Smooth muscle cell of the brain vasculature (primary cell): ENCODE data around the gene OR52L1.

Experiments used
- DNase-seq: peaks from one replicate; pipeline ENCODE4 v3.0.0-alpha.2; 2012; ENCODE audit warnings: low read depth, low spot score

OR52L1 gene

GRCh38 chr11:5940748-5941147, 46.0 kb downstream of the OR52L1 start:
- DNase-seq: no peak

- no peak for DNase-seq
Measured at GRCh38 chr11:5938603-5938965, 48.2 kb downstream of the OR52L1 start.

GRCh38 chr11:5937868-5938602, 48.8 kb downstream of the OR52L1 start:
- DNase-seq: no peak
